PC-3 (cell line): Measurements from ENCODE around the gene RLN2.

Experiments used
- EZH2phosphoT487 ChIP-seq: fragments of 300-600 bp; sonication (generic); IDR thresholded peaks from 2 replicates; pipeline ENCODE4 v1.6.1; 2018; ENCODE audit warnings: mild to moderate bottlenecking, antibody characterized with exemption, low read length, borderline replicate concordance
- TF ChIP-seq, protein P1 (sequence below): fragments of 300-600 bp; sonication (generic); conservative IDR thresholded peaks from 2 replicates; pipeline ENCODE4 v1.5.1; 2017; ENCODE audit warnings: antibody characterized with exemption, low read depth, mild to moderate bottlenecking, low read length

GRCh38 chr9:5321058-5321457 lies 16.5 kb upstream of the RLN2 start:
- TF ChIP-seq, protein P1, sequence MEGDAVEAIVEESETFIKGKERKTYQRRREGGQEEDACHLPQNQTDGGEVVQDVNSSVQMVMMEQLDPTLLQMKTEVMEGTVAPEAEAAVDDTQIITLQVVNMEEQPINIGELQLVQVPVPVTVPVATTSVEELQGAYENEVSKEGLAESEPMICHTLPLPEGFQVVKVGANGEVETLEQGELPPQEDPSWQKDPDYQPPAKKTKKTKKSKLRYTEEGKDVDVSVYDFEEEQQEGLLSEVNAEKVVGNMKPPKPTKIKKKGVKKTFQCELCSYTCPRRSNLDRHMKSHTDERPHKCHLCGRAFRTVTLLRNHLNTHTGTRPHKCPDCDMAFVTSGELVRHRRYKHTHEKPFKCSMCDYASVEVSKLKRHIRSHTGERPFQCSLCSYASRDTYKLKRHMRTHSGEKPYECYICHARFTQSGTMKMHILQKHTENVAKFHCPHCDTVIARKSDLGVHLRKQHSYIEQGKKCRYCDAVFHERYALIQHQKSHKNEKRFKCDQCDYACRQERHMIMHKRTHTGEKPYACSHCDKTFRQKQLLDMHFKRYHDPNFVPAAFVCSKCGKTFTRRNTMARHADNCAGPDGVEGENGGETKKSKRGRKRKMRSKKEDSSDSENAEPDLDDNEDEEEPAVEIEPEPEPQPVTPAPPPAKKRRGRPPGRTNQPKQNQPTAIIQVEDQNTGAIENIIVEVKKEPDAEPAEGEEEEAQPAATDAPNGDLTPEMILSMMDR = peak; percentile 41
- TF ChIP-seq EZH2phosphoT487 = no peak
